Measurements from ENCODE around the gene GDF9.
A peak's percentile ranks its signal among the peaks of the same experiment; 100 is the strongest.

GDF9 gene

GRCh38 chr5:132829742-132830435 lies 36.4 kb downstream of the GDF9 start:
- H3K27me3 ChIP-seq (ENCODE audit: control insufficient read depth, insufficient read depth, low read length) = peaks cover under 1% of the 10 kb centered on the region
- H3K4me3 ChIP-seq (ENCODE audit: low read length) = peak overlapping the region; percentile 83
- H3K27ac ChIP-seq (ENCODE audit: low read depth, low read length) = peak overlapping the region; percentile 55
- H3K4me1 ChIP-seq (ENCODE audit: control insufficient read depth, insufficient read depth, low read length) = no peaks in the 10 kb centered on the region
- peak overlapping the region; percentile 25 for H3K9ac ChIP-seq (ENCODE audit: low read length)
- H3K36me3 ChIP-seq (ENCODE audit: control insufficient read depth, insufficient read depth, low read length) = no peaks in the 10 kb centered on the region

GRCh38 chr5:132828846-132829494 lies 37.3 kb downstream of the GDF9 start:
- Histone ChIP-seq H3K36me3 (ENCODE audit: control insufficient read depth, insufficient read depth, low read length) (no peaks in the 10 kb centered on the region), H3K27me3 (ENCODE audit: control insufficient read depth, insufficient read depth, low read length) (peaks cover 2% of the 10 kb centered on the region), H3K9ac (ENCODE audit: low read length) (no peak overlapping the region), H3K27ac (ENCODE audit: low read depth, low read length) (no peak overlapping the region), H3K4me3 (ENCODE audit: low read length) (peak overlapping the region; percentile 83), H3K4me1 (ENCODE audit: control insufficient read depth, insufficient read depth, low read length) (no peaks in the 10 kb centered on the region)

- Histone ChIP-seq H3K36me3 (ENCODE audit: control insufficient read depth, insufficient read depth, low read length) (no peaks in the 10 kb centered on the region), H3K9ac (ENCODE audit: low read length) (no peak overlapping the region), H3K27ac (ENCODE audit: low read depth, low read length) (no peak overlapping the region), H3K4me3 (ENCODE audit: low read length) (no peak overlapping the region), H3K27me3 (ENCODE audit: control insufficient read depth, insufficient read depth, low read length) (peaks cover 2% of the 10 kb centered on the region), H3K4me1 (ENCODE audit: control insufficient read depth, insufficient read depth, low read length) (no peaks in the 10 kb centered on the region)
Measured at GRCh38 chr5:132827943-132828673, 38.2 kb downstream of the GDF9 start.

- Histone ChIP-seq H3K9ac (ENCODE audit: low read length) (no peak overlapping the region), H3K4me1 (ENCODE audit: control insufficient read depth, insufficient read depth, low read length) (no peaks in the 10 kb centered on the region), H3K4me3 (ENCODE audit: low read length) (no peak overlapping the region), H3K27me3 (ENCODE audit: control insufficient read depth, insufficient read depth, low read length) (peaks cover 2% of the 10 kb centered on the region), H3K36me3 (ENCODE audit: control insufficient read depth, insufficient read depth, low read length) (no peaks in the 10 kb centered on the region), H3K27ac (ENCODE audit: low read depth, low read length) (no peak overlapping the region)
Measured at GRCh38 chr5:132826424-132827082, 39.7 kb downstream of the GDF9 start.

GRCh38 chr5:132825834-132826391 lies 40.4 kb downstream of the GDF9 start:
- Histone ChIP-seq H3K36me3 (ENCODE audit: control insufficient read depth, insufficient read depth, low read length) (no peaks in the 10 kb centered on the region), H3K4me3 (ENCODE audit: low read length) (no peak overlapping the region), H3K4me1 (ENCODE audit: control insufficient read depth, insufficient read depth, low read length) (no peaks in the 10 kb centered on the region), H3K27me3 (ENCODE audit: control insufficient read depth, insufficient read depth, low read length) (peaks cover 2% of the 10 kb centered on the region), H3K9ac (ENCODE audit: low read length) (no peak overlapping the region), H3K27ac (ENCODE audit: low read depth, low read length) (no peak overlapping the region)

- Histone ChIP-seq H3K9ac (ENCODE audit: low read length) (no peak overlapping the region), H3K27ac (ENCODE audit: low read depth, low read length) (no peak overlapping the region), H3K36me3 (ENCODE audit: control insufficient read depth, insufficient read depth, low read length) (no peaks in the 10 kb centered on the region), H3K27me3 (ENCODE audit: control insufficient read depth, insufficient read depth, low read length) (peaks cover 2% of the 10 kb centered on the region), H3K4me3 (ENCODE audit: low read length) (no peak overlapping the region), H3K4me1 (ENCODE audit: control insufficient read depth, insufficient read depth, low read length) (peaks cover 1% of the 10 kb centered on the region)
Measured at GRCh38 chr5:132825033-132825833, 41.0 kb downstream of the GDF9 start.

- Histone ChIP-seq H3K36me3 (ENCODE audit: control insufficient read depth, insufficient read depth, low read length) (no peaks in the 10 kb centered on the region), H3K4me3 (ENCODE audit: low read length) (no peak overlapping the region), H3K27me3 (ENCODE audit: control insufficient read depth, insufficient read depth, low read length) (peaks cover 2% of the 10 kb centered on the region), H3K9ac (ENCODE audit: low read length) (no peak overlapping the region), H3K4me1 (ENCODE audit: control insufficient read depth, insufficient read depth, low read length) (peaks cover 2% of the 10 kb centered on the region), H3K27ac (ENCODE audit: low read depth, low read length) (no peak overlapping the region)
Measured at GRCh38 chr5:132824426-132824825, 41.8 kb downstream of the GDF9 start.

GRCh38 chr5:132823481-132824050 lies 42.7 kb downstream of the GDF9 start:
- Histone ChIP-seq H3K9ac (ENCODE audit: low read length) (no peak overlapping the region), H3K4me1 (ENCODE audit: control insufficient read depth, insufficient read depth, low read length) (peaks cover 2% of the 10 kb centered on the region), H3K4me3 (ENCODE audit: low read length) (peak overlapping the region; percentile 40), H3K36me3 (ENCODE audit: control insufficient read depth, insufficient read depth, low read length) (no peaks in the 10 kb centered on the region), H3K27ac (ENCODE audit: low read depth, low read length) (no peak overlapping the region), H3K27me3 (ENCODE audit: control insufficient read depth, insufficient read depth, low read length) (peaks cover 7% of the 10 kb centered on the region)

- H3K27me3 ChIP-seq (ENCODE audit: control insufficient read depth, insufficient read depth, low read length) = peaks cover 7% of the 10 kb centered on the region
- H3K4me1 ChIP-seq (ENCODE audit: control insufficient read depth, insufficient read depth, low read length) = peaks cover 2% of the 10 kb centered on the region
- no peak overlapping the region for H3K27ac ChIP-seq (ENCODE audit: low read depth, low read length)
- H3K9ac ChIP-seq (ENCODE audit: low read length) = no peak overlapping the region
- peak overlapping the region; percentile 40 for H3K4me3 ChIP-seq (ENCODE audit: low read length)
- no peaks in the 10 kb centered on the region for H3K36me3 ChIP-seq (ENCODE audit: control insufficient read depth, insufficient read depth, low read length)
Measured at GRCh38 chr5:132822650-132823480, 43.4 kb downstream of the GDF9 start.

- no peak overlapping the region for H3K9ac ChIP-seq (ENCODE audit: low read length)
- H3K36me3 ChIP-seq (ENCODE audit: control insufficient read depth, insufficient read depth, low read length) = no peaks in the 10 kb centered on the region
- no peak overlapping the region for H3K4me3 ChIP-seq (ENCODE audit: low read length)
- peaks cover 2% of the 10 kb centered on the region for H3K4me1 ChIP-seq (ENCODE audit: control insufficient read depth, insufficient read depth, low read length)
- peaks cover 7% of the 10 kb centered on the region for H3K27me3 ChIP-seq (ENCODE audit: control insufficient read depth, insufficient read depth, low read length)
- H3K27ac ChIP-seq (ENCODE audit: low read depth, low read length) = no peak overlapping the region
Measured at GRCh38 chr5:132821791-132822190, 44.5 kb downstream of the GDF9 start.

- Histone ChIP-seq H3K27ac (ENCODE audit: low read depth, low read length) (no peak overlapping the region), H3K9ac (ENCODE audit: low read length) (no peak overlapping the region), H3K36me3 (ENCODE audit: control insufficient read depth, insufficient read depth, low read length) (no peaks in the 10 kb centered on the region), H3K4me1 (ENCODE audit: control insufficient read depth, insufficient read depth, low read length) (peaks cover 2% of the 10 kb centered on the region), H3K27me3 (ENCODE audit: control insufficient read depth, insufficient read depth, low read length) (peaks cover 7% of the 10 kb centered on the region), H3K4me3 (ENCODE audit: low read length) (no peak overlapping the region)
Measured at GRCh38 chr5:132821350-132821749, 44.9 kb downstream of the GDF9 start.

All from rectal smooth muscle tissue (tissue), 1 donor.